D721Med (cell line): ENCODE results near the gene CCN5.

Experiments used
- DNase-seq: peaks from one replicate; pipeline ENCODE4 v3.0.0; 2011; ENCODE audit warnings: low spot score; ENCODE audit not compliant: insufficient read length
- FAIRE-seq: peaks from 2 replicates; lab custom pipeline; 2011; peaks lifted over from hg19 to GRCh38; lab: Jason Lieb, UNC
- TF ChIP-seq, protein P1 (sequence below): IDR thresholded peaks from 2 replicates; pipeline ENCODE4 v1.5.1; 2012; ENCODE audit warnings: mild to moderate bottlenecking, control low read depth; ENCODE audit not compliant: insufficient read depth; ENCODE audit errors: missing control alignments

Gene CCN5

DNA sequence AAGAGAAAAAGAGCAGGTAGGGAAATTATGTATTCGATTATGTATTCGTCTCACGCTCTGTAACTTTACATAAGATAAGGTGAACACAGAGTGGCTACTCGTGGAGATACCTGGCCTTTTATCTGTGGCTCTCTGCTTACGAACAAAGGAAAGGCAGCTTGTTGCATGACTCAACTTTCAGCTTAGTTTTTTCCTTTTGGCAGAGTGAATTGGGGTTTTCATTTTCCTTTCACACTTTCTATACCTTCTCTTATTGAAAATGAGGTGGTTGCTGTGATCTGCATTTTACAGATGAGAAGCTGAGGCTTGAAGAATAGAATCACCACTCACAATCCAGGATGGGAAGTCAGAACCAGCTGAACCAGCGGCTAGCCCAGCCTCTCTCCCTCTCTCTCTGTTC is 17.2 kb downstream of the CCN5 start:
- TF ChIP-seq, protein P1, sequence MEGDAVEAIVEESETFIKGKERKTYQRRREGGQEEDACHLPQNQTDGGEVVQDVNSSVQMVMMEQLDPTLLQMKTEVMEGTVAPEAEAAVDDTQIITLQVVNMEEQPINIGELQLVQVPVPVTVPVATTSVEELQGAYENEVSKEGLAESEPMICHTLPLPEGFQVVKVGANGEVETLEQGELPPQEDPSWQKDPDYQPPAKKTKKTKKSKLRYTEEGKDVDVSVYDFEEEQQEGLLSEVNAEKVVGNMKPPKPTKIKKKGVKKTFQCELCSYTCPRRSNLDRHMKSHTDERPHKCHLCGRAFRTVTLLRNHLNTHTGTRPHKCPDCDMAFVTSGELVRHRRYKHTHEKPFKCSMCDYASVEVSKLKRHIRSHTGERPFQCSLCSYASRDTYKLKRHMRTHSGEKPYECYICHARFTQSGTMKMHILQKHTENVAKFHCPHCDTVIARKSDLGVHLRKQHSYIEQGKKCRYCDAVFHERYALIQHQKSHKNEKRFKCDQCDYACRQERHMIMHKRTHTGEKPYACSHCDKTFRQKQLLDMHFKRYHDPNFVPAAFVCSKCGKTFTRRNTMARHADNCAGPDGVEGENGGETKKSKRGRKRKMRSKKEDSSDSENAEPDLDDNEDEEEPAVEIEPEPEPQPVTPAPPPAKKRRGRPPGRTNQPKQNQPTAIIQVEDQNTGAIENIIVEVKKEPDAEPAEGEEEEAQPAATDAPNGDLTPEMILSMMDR: no peak
- FAIRE-seq (no peak), DNase-seq (no peak)

DNA sequence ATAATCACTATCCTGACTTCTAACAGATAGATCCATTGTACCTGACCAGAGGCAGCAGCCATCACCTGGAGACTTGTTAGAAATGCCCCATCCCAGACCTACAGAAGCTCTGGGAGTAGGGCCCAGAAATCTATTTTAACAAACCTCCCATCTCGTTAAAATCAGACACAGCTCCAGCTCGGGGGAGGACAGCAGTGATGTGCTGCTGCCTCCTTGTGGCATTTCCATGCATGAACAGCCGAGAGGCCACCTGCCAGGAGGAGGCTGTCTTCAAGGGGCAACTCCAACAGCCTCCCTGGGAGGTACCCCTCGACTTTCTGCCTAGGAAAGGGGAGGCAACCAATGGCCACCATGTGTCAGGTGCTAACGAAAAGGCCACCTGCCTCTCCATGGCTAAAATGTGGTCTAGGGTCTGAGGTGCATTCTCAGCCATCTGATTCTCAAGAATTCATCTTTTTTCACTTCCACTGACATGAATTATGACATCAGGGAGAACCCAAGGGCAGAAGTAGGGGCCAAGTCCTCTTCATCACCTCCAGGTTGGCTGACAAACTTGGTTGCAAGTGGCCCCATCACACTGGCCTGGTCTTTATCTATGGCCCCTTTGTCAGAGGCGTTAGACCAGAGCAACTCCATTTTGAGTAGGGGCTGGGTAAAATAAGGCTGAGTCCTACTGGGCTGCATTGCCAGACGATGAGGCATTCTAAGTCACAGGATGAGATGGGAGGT is 18.3 kb downstream of the CCN5 start:
- DNase-seq (no peak), FAIRE-seq (no peak)

DNA sequence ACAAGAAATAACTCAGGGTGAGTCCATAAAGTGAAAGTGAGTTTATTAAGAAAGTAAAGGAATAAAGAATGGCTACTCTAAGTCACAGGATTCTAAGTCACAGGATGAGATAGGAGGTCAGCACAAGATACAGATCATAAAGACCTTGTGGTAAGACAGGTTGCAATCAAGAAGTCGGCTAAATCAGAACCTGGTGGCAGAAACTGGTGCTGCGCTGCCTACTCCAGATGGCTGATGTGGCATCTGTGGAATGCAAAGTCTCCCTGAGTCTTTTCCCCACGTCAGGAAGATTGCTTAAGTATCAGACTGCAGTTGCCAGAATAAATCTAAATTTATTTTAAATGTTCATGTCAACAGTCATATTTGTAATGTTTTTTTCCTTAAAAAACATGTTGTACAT is 19.8 kb downstream of the CCN5 start:
- TF ChIP-seq, protein P1: no peak
- DNase-seq (no peak), FAIRE-seq (no peak)

More for the DNA sequence above, 18.3 kb downstream of the CCN5 start:
- TF ChIP-seq, protein P1: peak; percentile 95

DNA sequence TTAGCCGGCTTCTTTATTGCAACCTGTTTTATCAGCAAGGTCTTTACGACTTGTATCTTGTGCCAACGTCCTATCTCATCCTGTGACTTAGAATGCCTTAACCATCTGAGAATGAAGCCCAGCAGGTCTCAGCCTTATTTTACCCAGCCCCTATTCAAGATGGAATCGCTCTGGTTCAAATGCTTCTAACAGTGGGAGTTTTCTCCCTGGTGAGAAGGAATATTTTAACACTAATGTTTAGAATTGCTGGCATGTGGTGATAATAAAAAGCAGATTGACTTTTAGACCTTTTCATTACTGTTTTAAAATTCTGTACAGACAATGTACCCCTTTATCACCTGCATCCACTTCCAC is 20.6 kb downstream of the CCN5 start:
- DNase-seq: no peak
- no peak for FAIRE-seq
- TF ChIP-seq, protein P1: no peak

DNA sequence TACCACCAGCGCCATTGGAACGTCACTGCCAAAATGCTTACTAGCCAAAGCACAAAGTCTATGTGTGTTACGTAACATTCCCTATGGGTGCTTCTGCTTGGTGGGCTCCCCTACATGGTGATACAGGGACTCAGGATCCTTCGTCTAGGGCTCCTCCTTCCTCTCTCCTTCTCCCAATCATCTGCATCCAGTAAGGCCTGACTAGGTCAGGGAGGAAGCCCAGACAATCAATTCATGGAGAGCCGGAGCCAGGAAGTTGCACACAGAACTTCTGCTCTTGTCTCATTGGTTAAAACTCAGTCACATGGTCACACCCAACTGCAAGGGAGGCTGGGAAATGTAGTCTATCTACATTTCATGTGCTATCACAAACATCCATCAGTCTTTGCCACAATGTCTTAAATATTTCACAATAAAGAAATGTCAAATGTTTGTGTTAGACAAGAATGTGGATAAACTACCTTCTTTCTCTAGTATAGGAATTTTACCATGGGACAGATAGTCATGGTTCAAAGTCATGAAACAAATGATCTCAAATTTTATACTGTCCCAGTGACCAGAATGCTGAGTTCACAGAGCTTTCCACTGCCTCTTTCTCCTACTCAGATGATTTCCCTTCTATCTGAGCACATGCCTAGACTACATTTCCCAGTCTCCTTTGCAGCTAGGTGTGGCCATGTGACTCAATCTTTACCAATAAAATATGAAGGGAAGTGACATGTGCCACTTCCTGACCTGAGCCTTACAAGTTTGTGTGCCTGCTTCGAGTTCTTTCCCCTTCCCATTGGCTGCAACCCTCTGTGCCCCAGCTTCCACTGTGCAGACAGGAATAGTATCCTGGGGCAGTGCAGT is 21.2 kb downstream of the CCN5 start:
- no peak for FAIRE-seq
- no peak for DNase-seq

DNA sequence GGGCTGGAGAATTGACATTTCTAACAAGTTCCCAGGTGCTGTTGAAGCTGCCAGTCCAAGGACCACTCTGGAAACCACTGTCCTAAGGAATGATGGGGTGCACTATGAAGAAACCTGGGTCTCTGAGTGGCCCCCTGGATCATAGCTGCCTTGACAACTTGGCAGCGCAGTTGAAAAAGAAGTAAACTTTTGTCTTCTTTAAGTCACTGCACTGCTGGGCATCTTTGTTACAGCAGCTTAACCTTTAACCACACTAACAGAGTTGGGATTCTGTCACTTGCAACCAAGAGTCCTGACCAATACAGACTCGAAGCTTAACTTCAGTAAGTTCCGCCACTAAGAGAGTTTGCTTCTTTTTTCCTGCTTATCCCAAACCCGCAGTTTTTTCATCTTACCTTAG is 21.9 kb downstream of the CCN5 start:
- FAIRE-seq (no peak), DNase-seq (no peak)
- TF ChIP-seq, protein P1: no peak

More for the DNA sequence above, 21.2 kb downstream of the CCN5 start:
- TF ChIP-seq, protein P1: no peak
